Measurements from ENCODE around the gene MYO1G. TPM values are rescaled to one million over a fixed set of nuclear protein-coding genes. Genes with fewer than 3 reads are reported as not detected.

Gene MYO1G
- total RNA-seq, 2 donors from 2014 or later = 0.78 to 2.2 TPM

- Histone ChIP-seq H3K4me3 (no peak overlapping the region), H3K27me3 (no peaks in the 10 kb centered on the region), H3K36me3 (no peaks in the 10 kb centered on the region), H3K4me1 (peaks cover 0 to 12% of the 10 kb centered on the region in 2 donors), H3K9me3 (no peaks in the 10 kb centered on the region), H3K27ac (no peak overlapping the region)
- no peak for DNase-seq (ENCODE audit: low spot score)
- TF ChIP-seq CTCF (IDR thresholded peaks at IDR 0.05) = no peak
These were observed 18.7 kb downstream of the MYO1G start for GRCh38 chr7:44960011-44960580.

- peaks cover 0 to 12% of the 10 kb centered on the region in 2 donors for H3K4me1 ChIP-seq
- no peaks in the 10 kb centered on the region for H3K27me3 ChIP-seq
These were observed 19.3 kb downstream of the MYO1G start for GRCh38 chr7:44959433-44959951.

GRCh38 chr7:44958645-44959344, 20.0 kb downstream of the MYO1G start:
- no peaks in the 10 kb centered on the region for H3K27me3 ChIP-seq
- TF ChIP-seq CTCF (IDR thresholded peaks at IDR 0.05) = no peak
- DNase-seq (ENCODE audit: low spot score) = no peak

More at GRCh38 chr7:44959433-44959951, 19.3 kb downstream of the MYO1G start:
- TF ChIP-seq CTCF (IDR thresholded peaks at IDR 0.05) = no peak
- H3K27ac ChIP-seq = no peak overlapping the region
- no peaks in the 10 kb centered on the region for H3K9me3 ChIP-seq
- no peaks in the 10 kb centered on the region for H3K36me3 ChIP-seq
- DNase-seq (ENCODE audit: low spot score) = no peak
- H3K4me3 ChIP-seq = no peak overlapping the region

GRCh38 chr7:44956157-44956766, 22.6 kb downstream of the MYO1G start:
- Histone ChIP-seq H3K9me3 (no peaks in the 10 kb centered on the region), H3K4me3 (no peak overlapping the region), H3K27ac (no peak overlapping the region), H3K4me1 (no peaks in the 10 kb centered on the region), H3K36me3 (no peaks in the 10 kb centered on the region), H3K27me3 (no peaks in the 10 kb centered on the region)
- no peak for DNase-seq (ENCODE audit: low spot score)
- no peak for TF ChIP-seq CTCF (IDR thresholded peaks at IDR 0.05)

More at GRCh38 chr7:44958645-44959344, 20.0 kb downstream of the MYO1G start:
- H3K9me3 ChIP-seq = no peaks in the 10 kb centered on the region
- peaks cover 0 to 12% of the 10 kb centered on the region in 2 donors for H3K4me1 ChIP-seq
- no peak overlapping the region for H3K27ac ChIP-seq
- H3K4me3 ChIP-seq = no peak overlapping the region
- H3K36me3 ChIP-seq = no peaks in the 10 kb centered on the region

- Histone ChIP-seq H3K4me3 (no peak overlapping the region), H3K9me3 (no peaks in the 10 kb centered on the region), H3K27ac (no peak overlapping the region), H3K36me3 (no peaks in the 10 kb centered on the region), H3K4me1 (no peaks in the 10 kb centered on the region), H3K27me3 (no peaks in the 10 kb centered on the region)
- TF ChIP-seq CTCF (IDR thresholded peaks at IDR 0.05) = no peak
- no peak for DNase-seq (ENCODE audit: low spot score)
These were observed 23.1 kb downstream of the MYO1G start for GRCh38 chr7:44955733-44956132.

Measured in right atrium auricular region (tissue), 2 donors.